GM12801 (cell line): Measurements from ENCODE around the gene FAM180B.

Experiments
- CTCF ChIP-seq: IDR thresholded peaks from one replicate; pipeline ENCODE4 v1.5.1; 2011; ENCODE audit warnings: control low read depth; ENCODE audit not compliant: insufficient read length; ENCODE audit errors: extremely low read depth

Gene FAM180B

GRCh38 chr11:47589118-47589517 is 2.6 kb downstream of the FAM180B start:
- TF ChIP-seq CTCF: no peak

DNA sequence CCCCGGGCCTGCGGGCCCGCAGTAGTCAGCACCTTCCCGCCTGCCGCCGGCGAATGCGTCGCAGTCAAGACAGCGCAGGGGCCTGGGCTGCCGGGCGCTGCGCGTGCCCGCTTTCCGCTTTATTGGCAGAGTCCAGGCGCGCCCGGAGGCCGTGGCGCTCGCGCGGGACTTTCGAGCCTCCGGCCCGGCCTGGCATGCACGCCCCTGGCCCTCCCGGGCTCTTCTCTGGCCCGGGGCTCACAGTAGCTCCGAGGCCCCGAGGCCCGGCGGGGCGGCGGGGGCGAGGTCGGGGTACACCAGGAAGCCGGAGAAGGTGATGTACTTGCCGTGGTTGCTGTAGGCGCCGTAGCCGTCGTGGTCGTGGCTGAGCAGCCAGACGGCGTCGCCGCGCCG is 3.1 kb downstream of the FAM180B start:
- no peak for TF ChIP-seq CTCF

DNA sequence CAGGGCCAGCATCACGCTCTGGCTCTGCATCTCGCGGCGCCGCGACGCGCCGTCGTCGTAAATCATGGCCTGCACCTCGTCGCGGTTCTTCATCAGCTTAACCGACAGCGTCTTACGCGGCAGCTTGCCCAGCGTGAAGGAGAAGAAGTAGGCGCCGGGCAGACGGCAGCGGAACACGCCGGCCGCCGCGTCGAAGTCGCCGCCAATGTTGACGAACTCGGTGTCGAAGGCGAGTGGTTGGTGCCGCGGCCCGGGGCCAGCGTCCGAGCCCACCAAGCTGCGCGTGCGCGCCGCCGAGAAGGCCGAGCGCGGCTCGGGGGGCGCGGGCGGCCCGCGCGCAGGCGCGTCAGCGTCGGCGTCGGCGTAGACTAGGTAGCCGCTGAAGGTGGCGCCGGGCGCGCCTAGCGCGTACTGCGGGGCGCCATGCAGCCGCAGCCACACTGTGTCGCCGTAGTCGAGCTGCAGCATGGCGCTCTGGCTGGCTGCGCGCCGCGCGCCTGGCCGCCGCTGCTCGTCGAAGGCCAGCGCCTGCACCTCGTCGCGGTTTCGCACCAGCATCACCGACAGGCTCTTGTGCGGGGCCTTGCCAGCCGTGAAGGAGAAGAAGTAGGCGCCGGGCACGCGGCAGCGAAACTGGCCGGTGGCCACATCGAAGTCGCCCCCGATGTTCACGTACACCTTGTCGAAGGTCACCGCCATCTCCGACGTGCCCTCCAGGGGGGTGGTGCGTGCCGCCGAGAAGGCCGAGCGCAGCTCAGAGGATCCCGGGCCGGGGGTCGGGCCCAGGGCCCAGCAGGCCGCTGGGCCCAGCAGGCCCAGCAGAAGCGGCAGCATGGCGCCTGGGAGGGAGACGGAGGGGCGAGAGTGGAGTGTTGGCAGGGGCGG is 3.7 kb downstream of the FAM180B start:
- no peak for TF ChIP-seq CTCF

- TF ChIP-seq CTCF: no peak
These were observed 5.3 kb downstream of the FAM180B start for GRCh38 chr11:47591764-47592163.

DNA sequence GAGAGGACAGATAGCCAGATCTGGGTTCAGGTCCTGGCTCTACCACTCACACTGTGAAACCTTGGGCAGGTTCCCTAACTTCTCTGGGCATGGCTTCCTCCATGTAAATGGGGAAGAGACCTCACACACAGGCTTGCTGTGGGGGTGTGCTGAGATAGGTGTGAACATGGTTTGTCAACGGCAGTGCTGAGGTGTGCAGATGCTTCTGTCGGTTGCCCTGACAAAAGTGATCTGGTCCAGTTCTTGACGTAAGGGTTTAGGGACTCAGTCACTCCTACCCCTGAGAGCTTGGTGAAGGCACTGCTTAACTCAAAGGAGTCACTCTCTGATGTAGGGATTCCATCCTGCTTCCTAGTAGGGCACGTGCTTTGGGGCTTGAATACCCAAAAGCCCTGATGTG is 5.8 kb downstream of the FAM180B start:
- TF ChIP-seq CTCF: no peak

GRCh38 chr11:47592970-47593369 is 6.5 kb downstream of the FAM180B start:
- no peak for TF ChIP-seq CTCF

DNA sequence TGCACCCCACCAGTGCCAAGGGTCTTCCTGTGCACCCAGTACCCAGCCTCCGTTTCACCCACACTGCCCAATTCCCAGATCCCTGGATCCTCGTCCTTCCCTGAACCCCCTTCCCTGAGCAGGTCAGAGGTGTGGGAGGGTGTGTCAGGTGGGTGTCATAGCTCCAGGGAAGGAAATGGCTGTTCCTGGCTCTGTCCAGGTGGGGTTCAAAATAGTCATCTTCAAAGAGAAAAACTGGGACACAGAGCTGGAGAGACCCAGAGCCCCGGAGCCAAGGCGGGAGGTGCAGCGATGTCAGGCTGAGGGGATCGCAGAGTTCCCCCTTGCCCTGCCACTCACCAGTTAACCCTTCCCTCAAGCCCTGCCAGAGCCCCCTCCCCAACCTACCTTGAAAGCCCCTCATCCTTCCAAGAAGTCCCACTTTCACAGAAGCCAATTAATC is 7.0 kb downstream of the FAM180B start:
- TF ChIP-seq CTCF: no peak
